ENCODE results near the gene UBE2I. TPM values are rescaled to one million over a fixed set of nuclear protein-coding genes. Genes with fewer than 3 reads are reported as not detected.

UBE2I gene
- total RNA-seq, 1 experiment from 2014 or later, result 212 TPM

DNA sequence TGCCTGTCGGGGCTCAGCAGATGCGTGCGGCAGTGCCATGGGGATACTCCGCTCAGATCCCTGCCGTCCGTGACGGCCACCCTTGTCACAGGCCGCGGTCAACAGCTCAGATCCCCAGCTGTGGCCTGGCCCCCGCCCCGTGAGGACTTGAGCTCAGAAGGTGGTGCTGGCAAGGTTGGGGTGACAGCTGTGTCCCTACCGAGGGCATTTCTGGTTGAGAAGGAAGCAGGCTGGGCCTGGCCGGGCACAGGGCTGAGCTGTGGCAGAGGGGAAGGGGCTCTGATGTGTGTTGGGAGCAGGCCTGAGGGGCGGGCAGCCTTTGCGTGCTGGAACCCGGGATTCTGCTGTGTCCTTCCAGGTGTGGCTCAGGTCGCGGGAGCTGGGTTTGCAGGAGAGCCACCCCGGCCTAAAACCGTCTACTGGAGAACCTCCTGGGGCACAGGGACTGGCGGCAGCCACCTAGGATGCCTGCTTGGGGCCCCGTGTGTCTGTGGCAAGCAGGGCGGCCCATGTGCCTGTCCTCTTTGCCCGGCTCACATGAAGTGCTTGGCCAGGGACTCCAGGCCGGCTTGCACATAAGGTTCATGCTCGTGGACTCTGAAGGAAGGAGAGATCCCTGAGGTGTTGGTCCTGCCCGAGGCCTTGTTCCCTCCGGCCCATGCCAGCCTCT, 5.1 kb downstream of the UBE2I start:
- Histone ChIP-seq H3K36me3 (ENCODE audit: control insufficient read depth in 1 of 2, insufficient read depth in 2 of 2, low read length in 2 of 2) (peaks cover 38 to 70% of the 10 kb centered on the region in 2 experiments), H3K9me2 (ENCODE audit: insufficient read depth) (no peaks in the 10 kb centered on the region), H3K27ac (ENCODE audit: low read depth, low read length) (no peak overlapping the region), H3K9ac (ENCODE audit: low read length) (no peak overlapping the region), H3K9me3 (ENCODE audit: control insufficient read depth in 1 of 2, insufficient read depth in 1 of 2, low read depth in 1 of 2, low read length in 2 of 2) (no peaks in the 10 kb centered on the region), H3K4me1 (ENCODE audit: control insufficient read depth in 1 of 2, insufficient read depth in 2 of 2, low read length in 2 of 2) (peaks cover 7 to 22% of the 10 kb centered on the region in 2 experiments; a peak in 3 of 4 replicates), H3K4me2 (ENCODE audit: low read length) (no peak overlapping the region), H4K20me1 (ENCODE audit: insufficient read depth) (peaks cover 29% of the 10 kb centered on the region; the same call in 1 of the 2 replicates), H3K4me3 (replicated peaks in 1 of 2; ENCODE audit: low read depth in 1 of 2, low read length in 2 of 2) (no peak overlapping the region), H3K79me2 (ENCODE audit: insufficient read depth, low read length) (peaks cover 96% of the 10 kb centered on the region), H2AFZ (ENCODE audit: low read depth, low read length, poor library complexity, severe bottlenecking) (no peak overlapping the region), H3K27me3 (ENCODE audit: insufficient read depth, low read length) (no peaks in the 10 kb centered on the region)
- intact Hi-C loops (cut with micrococcal nuclease), result no loop called here
- ATAC-seq (no peak), DNase-seq (ENCODE audit: low read depth, low spot score) (no peak)
- no peak for TF ChIP-seq SRF (IDR thresholded peaks at IDR 0.05; ENCODE audit: low read depth)
- TF ChIP-seq FOSL1 (IDR thresholded peaks at IDR 0.05; ENCODE audit: low read depth), result no peak
- no peak for TF ChIP-seq POLR2AphosphoS5 (IDR thresholded peaks at IDR 0.05; ENCODE audit: low read depth, low read length)
- no peak for TF ChIP-seq ZNF274 (IDR thresholded peaks at IDR 0.05; ENCODE audit: low read depth, low read length)
- TF ChIP-seq TCF7L2 (IDR thresholded peaks at IDR 0.05; ENCODE audit: borderline replicate concordance, extremely low read depth, insufficient read depth, insufficient read length), result no peak
- TF ChIP-seq, protein P1, sequence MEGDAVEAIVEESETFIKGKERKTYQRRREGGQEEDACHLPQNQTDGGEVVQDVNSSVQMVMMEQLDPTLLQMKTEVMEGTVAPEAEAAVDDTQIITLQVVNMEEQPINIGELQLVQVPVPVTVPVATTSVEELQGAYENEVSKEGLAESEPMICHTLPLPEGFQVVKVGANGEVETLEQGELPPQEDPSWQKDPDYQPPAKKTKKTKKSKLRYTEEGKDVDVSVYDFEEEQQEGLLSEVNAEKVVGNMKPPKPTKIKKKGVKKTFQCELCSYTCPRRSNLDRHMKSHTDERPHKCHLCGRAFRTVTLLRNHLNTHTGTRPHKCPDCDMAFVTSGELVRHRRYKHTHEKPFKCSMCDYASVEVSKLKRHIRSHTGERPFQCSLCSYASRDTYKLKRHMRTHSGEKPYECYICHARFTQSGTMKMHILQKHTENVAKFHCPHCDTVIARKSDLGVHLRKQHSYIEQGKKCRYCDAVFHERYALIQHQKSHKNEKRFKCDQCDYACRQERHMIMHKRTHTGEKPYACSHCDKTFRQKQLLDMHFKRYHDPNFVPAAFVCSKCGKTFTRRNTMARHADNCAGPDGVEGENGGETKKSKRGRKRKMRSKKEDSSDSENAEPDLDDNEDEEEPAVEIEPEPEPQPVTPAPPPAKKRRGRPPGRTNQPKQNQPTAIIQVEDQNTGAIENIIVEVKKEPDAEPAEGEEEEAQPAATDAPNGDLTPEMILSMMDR (IDR thresholded peaks at IDR 0.05 in 2 of 3, conservative IDR thresholded peaks at IDR 0.05 in 1 of 3; ENCODE audit: borderline replicate concordance in 1 of 3, insufficient read depth in 1 of 3, low read depth in 2 of 3, low read length in 2 of 3), result no peak
- TF ChIP-seq, protein P2, sequence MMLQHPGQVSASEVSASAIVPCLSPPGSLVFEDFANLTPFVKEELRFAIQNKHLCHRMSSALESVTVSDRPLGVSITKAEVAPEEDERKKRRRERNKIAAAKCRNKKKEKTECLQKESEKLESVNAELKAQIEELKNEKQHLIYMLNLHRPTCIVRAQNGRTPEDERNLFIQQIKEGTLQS (IDR thresholded peaks at IDR 0.05), result no peak
- TF ChIP-seq JUND (IDR thresholded peaks at IDR 0.05), result no peak
- no peak for TF ChIP-seq RAD21 (IDR thresholded peaks at IDR 0.05; ENCODE audit: low read depth)
- no peak for TF ChIP-seq SP1 (IDR thresholded peaks at IDR 0.05; ENCODE audit: low read depth)
- ChIA-PET POLR2A (no interaction called here), RAD21 (ENCODE audit: low non-redundant PET in 1 of 2, low total read pairs in 2 of 2, uncharacterized antibody in 2 of 2, unreplicated experiment in 2 of 2) (no interaction called here), CTCF (interaction anchor here (1.1 kb wide), 1 partner anchor 15 kb away, joined by 3 read pairs; no protein-coding TSS in a partner anchor)
- no TSS peak for BruUV-seq (replicated peaks)

Data from HCT116 (cell line).